HG02642 (cell line): Measurements from ENCODE around the gene SIX6.
"Not testable (repeated sequence)": the region's sequence is repeated elsewhere in the genome, so short reads cannot be mapped to it uniquely, and the experiment has no call there.

ENCODE experiments used
- ATAC-seq: cut with Tn5 transposase; IDR thresholded peaks from one replicate; pipeline ENCODE4 v1.9.1; 2021; ENCODE audit warnings: mild to moderate bottlenecking; ENCODE audit not compliant: unreplicated experiment, poor library complexity

Gene SIX6

DNA sequence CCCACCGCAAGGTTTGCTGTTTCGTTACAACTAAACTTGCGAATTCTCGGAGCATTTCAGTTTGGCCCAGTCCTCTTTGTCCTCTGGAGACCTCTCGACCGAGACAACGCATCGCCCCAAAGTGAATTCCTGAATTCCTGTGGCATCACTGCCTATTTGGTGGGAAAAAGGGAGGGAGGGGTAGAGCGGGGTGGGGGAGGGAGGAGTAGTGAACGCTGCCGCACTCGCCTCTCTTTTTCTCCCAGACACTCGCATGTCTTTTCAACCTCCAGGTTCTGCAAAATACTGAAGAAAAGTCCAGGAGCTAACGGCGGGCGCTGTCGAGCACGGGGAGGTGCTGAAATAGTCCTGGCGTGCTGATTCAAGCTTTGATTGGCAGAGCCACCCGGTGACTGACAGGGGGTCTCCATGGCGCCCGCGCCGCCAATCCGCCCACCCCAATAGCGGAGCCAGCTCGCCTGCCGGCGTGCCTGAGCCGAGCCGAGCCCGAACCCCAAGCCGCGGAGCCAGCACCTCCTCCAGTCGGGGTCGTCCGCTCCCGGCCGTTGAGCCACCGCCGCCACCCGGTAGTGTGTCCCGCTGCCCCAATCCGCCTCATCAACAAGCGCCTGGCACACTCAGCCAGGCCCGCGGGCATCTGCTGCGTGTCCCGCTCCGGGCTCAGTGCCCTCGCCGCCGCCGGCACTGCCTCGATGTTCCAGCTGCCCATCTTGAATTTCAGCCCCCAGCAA is at the start of gene SIX6:
TSS of gene SIX6 (plus strand) at position 440 of the 731 bp plus-strand sequence. CDS start at position 693, 253 bp downstream.
- no peak for ATAC-seq

DNA sequence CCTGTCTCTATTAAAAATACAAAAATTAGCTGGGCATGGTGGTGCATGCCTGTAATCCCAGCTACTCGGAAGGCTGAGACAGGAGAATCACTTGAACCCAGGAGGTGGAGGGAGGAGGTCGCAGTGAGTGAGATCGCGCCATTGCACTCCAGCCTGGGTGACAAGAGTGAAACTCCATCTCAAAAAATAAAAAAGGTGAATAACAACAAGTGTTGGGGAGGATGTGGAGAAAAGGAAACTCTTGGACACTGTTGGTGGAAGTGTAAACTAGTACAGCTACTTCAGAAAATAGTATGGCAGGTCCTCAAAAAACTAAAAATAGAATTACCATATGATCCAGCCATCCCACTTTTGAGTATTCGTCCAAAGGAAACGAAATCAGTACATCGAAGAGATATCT is 28.7 kb upstream of the SIX6 start:
- ATAC-seq, result not testable (repeated sequence)

DNA sequence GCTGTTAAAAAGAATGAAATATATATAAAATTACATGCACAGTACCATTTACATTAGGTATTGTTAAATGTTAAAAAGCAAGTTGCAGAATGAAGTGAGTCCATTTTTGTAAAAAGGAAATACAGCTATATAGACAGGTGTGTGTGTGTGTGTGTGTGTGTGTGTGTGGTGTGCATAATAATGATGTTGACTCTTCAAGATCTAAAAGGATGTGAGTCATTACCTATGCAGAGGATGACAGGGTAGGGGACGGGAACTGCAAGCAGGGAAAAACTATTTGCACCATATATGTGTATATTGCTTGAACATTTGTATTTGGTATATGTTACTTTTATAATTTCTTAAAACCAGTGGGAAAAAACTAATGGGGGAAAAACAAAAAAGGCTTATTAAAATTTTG is 26.2 kb upstream of the SIX6 start:
- ATAC-seq, result no peak

DNA sequence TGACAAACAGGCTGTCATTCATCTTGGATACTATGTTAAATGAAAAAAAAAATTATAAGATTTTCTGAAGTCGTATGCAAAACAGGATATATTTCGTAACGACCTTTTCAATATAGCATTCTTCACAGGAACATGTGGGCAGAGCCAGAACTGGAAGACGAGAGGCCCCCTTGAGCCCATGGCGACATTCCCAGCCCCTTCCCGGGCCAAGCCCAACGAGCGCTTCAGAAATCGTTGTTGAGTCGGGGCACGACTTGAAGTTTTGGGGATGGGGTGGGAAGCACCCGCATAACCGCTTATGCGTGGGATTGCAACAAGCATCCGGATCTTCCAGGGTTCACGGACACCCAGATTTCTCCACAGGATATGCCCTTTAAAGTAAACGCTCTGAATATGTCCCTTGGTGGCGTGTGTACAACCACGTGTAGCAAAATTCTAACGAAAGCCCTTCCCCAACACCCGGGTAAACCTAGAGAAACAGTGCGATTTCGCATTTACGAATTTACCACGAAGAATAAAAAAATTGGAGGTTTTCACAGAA is 23.8 kb upstream of the SIX6 start:
- no peak for ATAC-seq

DNA sequence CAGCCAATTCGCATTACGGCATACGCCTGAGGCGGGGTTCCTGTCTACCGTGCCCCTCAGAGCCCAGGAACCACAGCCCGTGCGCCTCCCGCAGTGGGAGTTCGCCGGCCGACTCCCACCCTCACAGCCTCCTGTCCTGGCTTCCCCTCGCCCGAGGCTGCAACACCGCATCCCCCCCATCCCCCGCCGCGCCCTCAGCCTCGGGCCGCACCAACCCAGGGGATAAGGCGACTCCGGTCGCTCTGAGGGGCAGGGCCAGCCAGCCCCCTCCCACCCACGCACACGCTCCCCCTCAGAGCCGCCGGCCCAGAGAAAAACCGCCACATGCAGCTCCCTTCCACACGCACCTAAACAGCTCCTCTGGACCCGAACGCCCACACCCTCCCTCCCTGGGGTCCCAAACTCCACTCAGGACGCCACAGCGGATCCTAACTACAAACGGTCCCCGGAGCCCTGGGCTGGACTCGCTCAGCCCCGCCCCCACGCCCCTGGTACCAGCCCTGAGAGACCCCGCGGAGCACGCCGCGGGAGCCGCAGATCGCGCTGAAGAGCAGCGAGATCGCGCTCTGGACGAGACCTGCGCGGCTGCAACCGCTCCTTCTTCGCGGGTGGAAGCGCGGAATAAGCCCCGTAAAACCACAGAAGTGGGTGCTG is 23.2 kb upstream of the SIX6 start, which contains the start of gene C14orf39:
TSS of gene C14orf39 (minus strand) at position 466 of the 654 bp plus-strand sequence. CDS start 985 bp downstream, outside the sequence.
- no peak for ATAC-seq

GRCh38 chr14:60487211-60487610 is 21.7 kb upstream of the SIX6 start:
- no peak for ATAC-seq

GRCh38 chr14:60488175-60488574 is 20.8 kb upstream of the SIX6 start:
- ATAC-seq, result no peak

DNA sequence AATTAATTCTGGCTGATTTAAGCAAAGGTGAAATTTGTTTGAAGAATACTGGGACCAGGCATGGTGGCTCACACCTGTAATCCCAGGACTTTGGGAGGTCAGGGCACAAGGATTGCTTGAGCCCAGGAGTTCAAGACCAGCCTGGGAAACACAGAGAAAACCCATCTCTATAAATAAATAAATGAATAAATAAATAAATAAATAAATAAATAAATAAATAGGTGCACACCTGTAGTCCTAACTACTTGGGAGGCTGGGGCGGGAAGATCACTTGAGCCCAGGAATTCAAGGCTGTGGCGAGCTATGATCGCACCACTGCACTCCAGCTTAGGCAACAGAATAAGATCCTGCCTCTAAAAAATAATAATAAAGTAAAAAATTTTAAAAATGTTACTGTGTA is 18.7 kb upstream of the SIX6 start:
- ATAC-seq, result no peak

DNA sequence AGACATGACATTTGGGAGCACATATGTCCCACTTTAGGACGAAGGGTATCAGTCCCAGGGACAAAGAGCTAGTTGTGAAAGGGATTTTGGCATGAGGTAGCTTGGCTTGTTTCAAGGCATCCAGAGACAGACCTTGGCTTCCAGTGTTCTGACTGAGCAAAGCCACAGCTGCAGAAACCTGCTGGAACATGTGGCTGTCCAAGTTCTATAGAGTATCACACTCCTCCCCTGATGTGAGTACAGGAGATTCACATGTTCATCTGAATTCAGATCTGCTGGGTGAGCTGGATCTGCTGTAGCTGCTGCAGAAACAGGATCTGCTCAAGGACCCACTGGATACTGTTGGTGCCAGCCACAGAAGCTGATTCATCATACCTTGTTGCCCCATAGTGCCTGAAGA is 13.0 kb upstream of the SIX6 start:
- no peak for ATAC-seq

- ATAC-seq, result no peak
These were observed 6.4 kb upstream of the SIX6 start for GRCh38 chr14:60502541-60502940.

GRCh38 chr14:60505448-60505847 is 3.5 kb upstream of the SIX6 start:
- ATAC-seq, result no peak

- ATAC-seq, result no peak
These were observed 2.9 kb upstream of the SIX6 start for GRCh38 chr14:60506010-60506409.

- no peak for ATAC-seq
These were observed 2.4 kb upstream of the SIX6 start for GRCh38 chr14:60506462-60506984.

DNA sequence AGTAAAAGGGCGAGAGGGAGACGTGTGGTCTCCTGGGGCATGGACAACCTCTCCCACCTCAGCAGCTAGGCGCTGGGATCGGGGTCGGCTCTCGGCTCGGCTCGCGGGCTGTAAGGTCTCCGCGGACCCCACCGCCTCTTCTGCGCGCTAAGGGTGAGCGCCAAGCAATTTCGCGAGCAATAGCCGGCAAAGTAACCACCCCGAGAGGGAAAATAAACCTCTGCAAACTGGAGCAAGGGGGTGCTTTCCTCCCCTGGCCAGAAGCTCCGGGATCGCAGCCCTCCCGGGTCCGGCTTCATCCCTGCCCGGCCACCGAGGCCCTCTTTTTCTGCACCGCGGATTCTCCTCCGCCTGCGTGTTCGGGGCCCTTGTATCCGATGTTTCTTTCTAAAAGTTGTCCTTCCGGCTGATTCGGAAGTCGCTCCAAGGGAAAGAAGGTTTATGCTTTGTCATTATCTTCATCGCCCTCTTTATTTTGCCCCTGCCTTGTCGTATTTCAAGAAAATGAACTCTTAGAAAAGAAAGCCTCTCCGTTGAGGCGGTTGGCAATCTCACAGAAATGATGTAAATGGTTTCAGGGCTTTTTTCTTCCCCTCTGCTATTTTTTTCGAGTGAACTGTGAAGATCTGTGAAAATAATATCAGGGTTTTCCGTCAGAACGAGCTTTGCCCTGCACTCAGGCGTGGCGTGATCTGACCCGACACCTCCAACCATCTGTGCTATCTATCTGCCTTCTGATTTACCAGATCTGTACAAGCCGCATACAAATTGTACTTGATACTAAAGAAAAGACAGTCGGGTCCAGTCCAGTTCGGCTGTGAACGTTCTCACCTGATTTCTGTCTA is 1.7 kb upstream of the SIX6 start:
- ATAC-seq, result no peak

GRCh38 chr14:60508363-60508706 is 611 bp upstream of the SIX6 start:
- no peak for ATAC-seq

- ATAC-seq, result no peak
These were observed 700 bp downstream of the SIX6 start for GRCh38 chr14:60509438-60510253.

- ATAC-seq, result no peak
These were observed 1.5 kb downstream of the SIX6 start for GRCh38 chr14:60510254-60510950.

GRCh38 chr14:60510951-60511599 is 2.1 kb downstream of the SIX6 start:
- ATAC-seq, result no peak

DNA sequence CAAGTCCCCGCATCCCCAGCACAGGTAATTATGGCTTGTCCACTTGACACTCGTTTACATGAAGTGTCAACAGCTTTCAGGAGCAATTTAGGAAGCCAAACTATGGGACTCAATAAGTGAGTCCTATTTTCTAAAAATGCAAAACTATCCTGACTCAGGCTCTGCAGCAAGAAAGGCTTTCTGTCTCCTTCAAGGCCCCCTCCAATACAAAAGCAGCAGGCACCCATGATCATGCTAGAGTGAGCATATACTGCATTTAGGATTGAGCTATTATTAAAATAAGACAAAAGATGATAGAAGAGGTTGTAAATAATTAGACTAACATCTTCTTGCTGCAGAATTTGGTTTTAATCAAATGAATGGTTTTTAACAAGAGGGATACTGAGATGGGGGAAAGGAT is 3.2 kb downstream of the SIX6 start:
- ATAC-seq, result no peak
